ENCODE results near the gene CBARP.

CBARP gene

GRCh38 chr19:1228161-1228957 is 9.4 kb downstream of the CBARP start:
- Mint-ChIP-seq H3K36me3 (ENCODE audit: low read depth) (peaks cover 54% of the 10 kb centered on the region), H3K9me3 (no peaks in the 10 kb centered on the region), H3K27ac (no peak overlapping the region), H3K4me1 (ENCODE audit: low read depth) (peaks cover 30% of the 10 kb centered on the region), H3K4me3 (no peak overlapping the region), H3K27me3 (peaks cover 6% of the 10 kb centered on the region)
- intact Hi-C loops (cut with micrococcal nuclease) = no loop called here

- Mint-ChIP-seq H3K27me3 (peaks cover 3% of the 10 kb centered on the region), H3K4me1 (ENCODE audit: low read depth) (peaks cover 30% of the 10 kb centered on the region), H3K27ac (no peak overlapping the region), H3K9me3 (no peaks in the 10 kb centered on the region), H3K4me3 (no peak overlapping the region), H3K36me3 (ENCODE audit: low read depth) (peaks cover 63% of the 10 kb centered on the region)
- intact Hi-C loops (cut with micrococcal nuclease) = no loop called here
These were observed 10.3 kb downstream of the CBARP start for GRCh38 chr19:1227304-1228054.

- Mint-ChIP-seq H3K9me3 (no peaks in the 10 kb centered on the region), H3K36me3 (ENCODE audit: low read depth) (peaks cover 70% of the 10 kb centered on the region), H3K4me1 (ENCODE audit: low read depth) (peaks cover 23% of the 10 kb centered on the region), H3K27me3 (peaks cover 3% of the 10 kb centered on the region), H3K4me3 (no peak overlapping the region), H3K27ac (no peak overlapping the region)
- intact Hi-C loops (cut with micrococcal nuclease) = no loop called here
These were observed 11.1 kb downstream of the CBARP start for GRCh38 chr19:1226522-1227303.

GRCh38 chr19:1226227-1226518 is 11.6 kb downstream of the CBARP start:
- H3K36me3 Mint-ChIP-seq (ENCODE audit: low read depth) = peaks cover 76% of the 10 kb centered on the region
- intact Hi-C loops (cut with micrococcal nuclease) = no loop called here
- peaks cover 19% of the 10 kb centered on the region for H3K4me1 Mint-ChIP-seq (ENCODE audit: low read depth)
- H3K27ac Mint-ChIP-seq = no peak overlapping the region
- no peak overlapping the region for H3K4me3 Mint-ChIP-seq
- H3K9me3 Mint-ChIP-seq = no peaks in the 10 kb centered on the region
- no peaks in the 10 kb centered on the region for H3K27me3 Mint-ChIP-seq

- Mint-ChIP-seq H3K4me3 (no peak overlapping the region), H3K9me3 (no peaks in the 10 kb centered on the region), H3K27ac (no peak overlapping the region), H3K36me3 (ENCODE audit: low read depth) (peaks cover 81% of the 10 kb centered on the region), H3K27me3 (no peaks in the 10 kb centered on the region), H3K4me1 (ENCODE audit: low read depth) (peaks cover 19% of the 10 kb centered on the region)
- intact Hi-C loops (cut with micrococcal nuclease) = no loop called here
These were observed 12.2 kb downstream of the CBARP start for GRCh38 chr19:1225440-1226226.

- Mint-ChIP-seq H3K27ac (no peak overlapping the region), H3K4me1 (ENCODE audit: low read depth) (peaks cover 19% of the 10 kb centered on the region), H3K27me3 (no peaks in the 10 kb centered on the region), H3K36me3 (ENCODE audit: low read depth) (peaks cover 89% of the 10 kb centered on the region), H3K9me3 (no peaks in the 10 kb centered on the region), H3K4me3 (no peak overlapping the region)
- intact Hi-C loops (cut with micrococcal nuclease) = no loop called here
These were observed 13.0 kb downstream of the CBARP start for GRCh38 chr19:1224847-1225246.

GRCh38 chr19:1224047-1224825 is 13.6 kb downstream of the CBARP start:
- Mint-ChIP-seq H3K4me1 (ENCODE audit: low read depth) (peaks cover 19% of the 10 kb centered on the region), H3K27me3 (no peaks in the 10 kb centered on the region), H3K36me3 (ENCODE audit: low read depth) (peaks cover 94% of the 10 kb centered on the region), H3K4me3 (no peak overlapping the region), H3K9me3 (no peaks in the 10 kb centered on the region), H3K27ac (no peak overlapping the region)
- intact Hi-C loops (cut with micrococcal nuclease) = no loop called here

GRCh38 chr19:1223018-1223855 is 14.6 kb downstream of the CBARP start:
- Mint-ChIP-seq H3K27ac (no peak overlapping the region), H3K27me3 (no peaks in the 10 kb centered on the region), H3K4me1 (ENCODE audit: low read depth) (peaks cover 21% of the 10 kb centered on the region), H3K9me3 (no peaks in the 10 kb centered on the region), H3K36me3 (ENCODE audit: low read depth) (peaks cover 92% of the 10 kb centered on the region), H3K4me3 (no peak overlapping the region)
- intact Hi-C loops (cut with micrococcal nuclease) = no loop called here

GRCh38 chr19:1222394-1222793 is 15.4 kb downstream of the CBARP start:
- no peak overlapping the region for H3K27ac Mint-ChIP-seq
- intact Hi-C loops (cut with micrococcal nuclease) = no loop called here
- H3K27me3 Mint-ChIP-seq = no peaks in the 10 kb centered on the region
- H3K4me3 Mint-ChIP-seq = no peak overlapping the region
- no peaks in the 10 kb centered on the region for H3K9me3 Mint-ChIP-seq
- peaks cover 92% of the 10 kb centered on the region for H3K36me3 Mint-ChIP-seq (ENCODE audit: low read depth)
- H3K4me1 Mint-ChIP-seq (ENCODE audit: low read depth) = peaks cover 29% of the 10 kb centered on the region

GRCh38 chr19:1221904-1222255 is 15.9 kb downstream of the CBARP start:
- intact Hi-C loops (cut with micrococcal nuclease) = no loop called here
- Mint-ChIP-seq H3K36me3 (ENCODE audit: low read depth) (peaks cover 92% of the 10 kb centered on the region), H3K4me3 (no peak overlapping the region), H3K27ac (no peak overlapping the region), H3K27me3 (no peaks in the 10 kb centered on the region), H3K9me3 (no peaks in the 10 kb centered on the region), H3K4me1 (ENCODE audit: low read depth) (peaks cover 32% of the 10 kb centered on the region)

- H3K9me3 Mint-ChIP-seq = no peaks in the 10 kb centered on the region
- H3K36me3 Mint-ChIP-seq (ENCODE audit: low read depth) = peaks cover 92% of the 10 kb centered on the region
- H3K27me3 Mint-ChIP-seq = no peaks in the 10 kb centered on the region
- H3K27ac Mint-ChIP-seq = no peak overlapping the region
- intact Hi-C loops (cut with micrococcal nuclease) = no loop called here
- no peak overlapping the region for H3K4me3 Mint-ChIP-seq
- H3K4me1 Mint-ChIP-seq (ENCODE audit: low read depth) = peaks cover 32% of the 10 kb centered on the region
These were observed 16.6 kb downstream of the CBARP start for GRCh38 chr19:1220976-1221903.

GRCh38 chr19:1220477-1220930 is 17.3 kb downstream of the CBARP start:
- Mint-ChIP-seq H3K27ac (no peak overlapping the region), H3K4me1 (ENCODE audit: low read depth) (peaks cover 32% of the 10 kb centered on the region), H3K4me3 (no peak overlapping the region), H3K36me3 (ENCODE audit: low read depth) (peaks cover 91% of the 10 kb centered on the region), H3K9me3 (no peaks in the 10 kb centered on the region), H3K27me3 (no peaks in the 10 kb centered on the region)
- intact Hi-C loops (cut with micrococcal nuclease) = no loop called here

All from dendritic cell treated with granulocyte-macrophage colony-stimulating factor and Interleukin-4, amounts not matched to agents 40 ng/mL and 50 ng/mL, for 4 days (primary cell).